Heart left ventricle (tissue), 16 donors: ENCODE measurements around the gene HOXC10. TPM values are rescaled to one million over a fixed set of nuclear protein-coding genes. Genes with fewer than 3 reads are reported as not detected.

Source experiments
- ATAC-seq, 4 donors: fragments of 200-7000 bp; cut with Tn5 transposase; one replicate each; pipeline ENCODE4 v1.9.1; 2020 to 2022; ENCODE audit warnings: moderate library complexity in 4 of 4, mild to moderate bottlenecking in 3 of 4, moderate number of reproducible peaks in 1 of 4
- DNase-seq, 5 donors: peaks; one replicate each; pipeline ENCODE4 v3.0.0-alpha.2; 2020
- H3K27ac ChIP-seq, 12 donors: fragments of 200-600 bp; sonication (generic) in 4 of 12; one replicate each; pipeline versions ENCODE4 v1.5.0 to v1.8.0; 2016 to 2022; ENCODE audit warnings: mild to moderate bottlenecking in 2 of 12
- H3K27me3 ChIP-seq, 9 donors: fragments of 200-600 bp; sonication (generic) in 2 of 9; one replicate each; pipeline versions ENCODE4 v1.5.1 to v1.8.0; 2016 to 2022; ENCODE audit warnings: mild to moderate bottlenecking in 3 of 9
- H3K36me3 ChIP-seq, 9 donors: fragments of 200-600 bp; sonication (generic) in 2 of 9; one replicate each; pipeline versions ENCODE4 v1.5.0 to v1.8.0; 2018 to 2022; ENCODE audit warnings: mild to moderate bottlenecking in 2 of 9
- H3K4me1 ChIP-seq, 12 donors: fragments of 200-600 bp; sonication (generic) in 4 of 12; one replicate each; pipeline versions ENCODE4 v1.5.0 to v1.8.0; 2016 to 2022; ENCODE audit warnings: mild to moderate bottlenecking in 3 of 12
- H3K4me3 ChIP-seq, 12 donors: fragments of 200-600 bp; sonication (generic) in 4 of 12; one replicate each; pipeline versions ENCODE4 v1.5.0 to v1.8.0; 2017 to 2022; ENCODE audit warnings: mild to moderate bottlenecking in 9 of 12, moderate library complexity in 4 of 12
- H3K9me3 ChIP-seq, 12 donors: fragments of 200-600 bp; sonication (generic) in 4 of 12; one replicate each; pipeline versions ENCODE4 v1.5.0 to v1.8.0; 2016 to 2022; ENCODE audit warnings: mild to moderate bottlenecking in 1 of 12
- POLR2A ChIP-seq, 2 donors: fragments of 450-650 bp; IDR thresholded peaks; one replicate each; pipeline ENCODE4 v1.6.1; 2017; ENCODE audit warnings: antibody characterized with exemption in 2 of 2, mild to moderate bottlenecking in 2 of 2, moderate library complexity in 2 of 2
- whole genome bisulfite sequencing, 4 donors: extraction: QIAGEN DNeasy Blood & Tissue Kit in 2 of 4; methylation state at CpG; one replicate each; pipeline versions ENCODE4 v1.1.5 to v1.1.7; 2013 to 2018; 5-methylcytosine and 5-hydroxymethylcytosine counted together
- intact Hi-C, 10 donors: fragments of 100-400 bp; cut with DNase I; formaldehyde crosslinking; loops; one replicate each; pipeline versions ENCODE4 v1.11.1 to v1.14.2; 2022
- polyA plus RNA-seq, 2 donors: library from polyadenylated mRNA; stranded (reverse); fragments of 200-250 nt; gene quantifications; one replicate each; pipeline ENCODE4 v1.2.3, GENCODE V29; 2013
- total RNA-seq, 9 donors: library from RNA; depleted of rRNA in 2 of 9; stranded (reverse); fragments of >200 nt in 2 of 9; fragmentation: NEBNext Ultra II Directional in 3 of 9; extraction: Animal tissue kit (Norgen Biotek cat#: 25700) in 3 of 9; gene quantifications; one replicate each; pipeline versions ENCODE4 v1.1.0 to v1.2.4, GENCODE V29; 2016 to 2023
- TF ChIP-seq, protein P1 (sequence below), 12 donors: fragments of 200-600 bp; sonication (generic) in 4 of 12; IDR thresholded peaks; one replicate each; pipeline versions ENCODE4 v1.5.0 to v1.8.0; 2018 to 2022; ENCODE audit warnings: antibody characterized with exemption in 12 of 12, mild to moderate bottlenecking in 5 of 12
- donor health status: ischemic (EF 13 %, LVEDD 7.1; RV severe dilation, severe dysfunction).
- donor health status: healthy with polysubstance abuse.
- donor health status: DM: no; HTN: yes; CAD: no.
- donor health status: DM: no; HTN: no; CAD: no.
- donor health status: ischemic (EF 25% LVEDD 6.9; RV normal size, moderate dysfunction).
- donor health status: ischemic (EF 25% LVEDD 5.7; RV mildly dilated, moderate dysfunction).
- donor health status: healthy.
- donor health status: DM: yes; HTN: yes; CAD: no.
- donor health status: ischemic (EF 35%, LVEDD 5.7; RV mildly dilated, moderate dysfunction).
- donor health status: nonischemic (EF 11% LVEDD 7.7; RV severe dilation, severe dysfunction).
- donor health status: DM: yes; HTN: yes; CAD: no.
- donor health status: PGD.
- donor health status: ischemic (EF 29% LVEDD 5.4; RV normal size, mild dysfunction).
- donor health status: nonischemic (EF 23%, LVEDD 6.1; RV moderate dilation, normal function).

HOXC10 gene
- total and polyA plus RNA-seq, 11 donors, result not detected

DNA sequence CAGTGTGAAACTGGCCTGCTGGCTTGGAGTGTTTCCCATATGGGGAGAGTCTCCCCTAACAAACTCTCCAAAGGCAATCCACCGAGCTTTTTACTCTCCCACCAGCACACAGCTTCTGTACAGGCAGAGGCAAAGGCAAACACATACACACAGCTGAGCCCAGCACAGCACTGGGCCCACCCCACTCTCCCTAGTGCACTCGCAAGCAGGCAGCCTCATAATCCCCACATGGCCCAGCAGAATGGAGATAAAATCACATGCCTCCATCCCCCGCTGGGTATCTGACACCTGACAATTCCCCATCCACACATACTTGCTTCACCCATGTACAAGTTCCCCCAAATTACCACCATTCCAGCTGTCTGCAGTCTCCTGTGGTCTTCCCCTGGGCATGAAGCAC, 26.8 kb upstream of the HOXC10 start:
- no peak overlapping the region for H3K27ac ChIP-seq
- no peak for DNase-seq
- H3K4me1 ChIP-seq, result peaks cover 0 to 17% (median 0%) of the 10 kb centered on the region in 12 donors
- H3K9me3 ChIP-seq, result no peaks in the 10 kb centered on the region
- ATAC-seq, result no peak
- WGBS, 4 donors, result 12 to 18% (median 16%) methylated on average over 3 of the region's 3 CpGs
- no peaks in the 10 kb centered on the region for H3K36me3 ChIP-seq
- H3K4me3 ChIP-seq, result no peak overlapping the region
- H3K27me3 ChIP-seq, result peaks cover 77 to 100% (median 100%) of the 10 kb centered on the region in 9 donors
- intact Hi-C loops, result no loop called here
- TF ChIP-seq, protein P1, sequence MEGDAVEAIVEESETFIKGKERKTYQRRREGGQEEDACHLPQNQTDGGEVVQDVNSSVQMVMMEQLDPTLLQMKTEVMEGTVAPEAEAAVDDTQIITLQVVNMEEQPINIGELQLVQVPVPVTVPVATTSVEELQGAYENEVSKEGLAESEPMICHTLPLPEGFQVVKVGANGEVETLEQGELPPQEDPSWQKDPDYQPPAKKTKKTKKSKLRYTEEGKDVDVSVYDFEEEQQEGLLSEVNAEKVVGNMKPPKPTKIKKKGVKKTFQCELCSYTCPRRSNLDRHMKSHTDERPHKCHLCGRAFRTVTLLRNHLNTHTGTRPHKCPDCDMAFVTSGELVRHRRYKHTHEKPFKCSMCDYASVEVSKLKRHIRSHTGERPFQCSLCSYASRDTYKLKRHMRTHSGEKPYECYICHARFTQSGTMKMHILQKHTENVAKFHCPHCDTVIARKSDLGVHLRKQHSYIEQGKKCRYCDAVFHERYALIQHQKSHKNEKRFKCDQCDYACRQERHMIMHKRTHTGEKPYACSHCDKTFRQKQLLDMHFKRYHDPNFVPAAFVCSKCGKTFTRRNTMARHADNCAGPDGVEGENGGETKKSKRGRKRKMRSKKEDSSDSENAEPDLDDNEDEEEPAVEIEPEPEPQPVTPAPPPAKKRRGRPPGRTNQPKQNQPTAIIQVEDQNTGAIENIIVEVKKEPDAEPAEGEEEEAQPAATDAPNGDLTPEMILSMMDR (IDR thresholded peaks at IDR 0.05), result no peak
- no peak for TF ChIP-seq POLR2A (IDR thresholded peaks at IDR 0.05)

- no peak for TF ChIP-seq POLR2A (IDR thresholded peaks at IDR 0.05)
- TF ChIP-seq, protein P1 (IDR thresholded peaks at IDR 0.05), result no peak
- H3K36me3 ChIP-seq, result no peaks in the 10 kb centered on the region
- ATAC-seq (no peak), DNase-seq (no peak)
- peaks cover 76 to 100% (median 100%) of the 10 kb centered on the region in 9 donors for H3K27me3 ChIP-seq
- H3K4me1 ChIP-seq, result peaks cover 0 to 25% (median 0%) of the 10 kb centered on the region in 12 donors
- H3K4me3 ChIP-seq, result no peak overlapping the region
- WGBS, 4 donors, result 3 to 15% (median 9%) methylated on average over 4 of the region's 4 CpGs
- no peak overlapping the region for H3K27ac ChIP-seq
- no peaks in the 10 kb centered on the region for H3K9me3 ChIP-seq
- intact Hi-C loops, result no loop called here
Measured at GRCh38 chr12:53959314-53959713, 25.6 kb upstream of the HOXC10 start.

DNA sequence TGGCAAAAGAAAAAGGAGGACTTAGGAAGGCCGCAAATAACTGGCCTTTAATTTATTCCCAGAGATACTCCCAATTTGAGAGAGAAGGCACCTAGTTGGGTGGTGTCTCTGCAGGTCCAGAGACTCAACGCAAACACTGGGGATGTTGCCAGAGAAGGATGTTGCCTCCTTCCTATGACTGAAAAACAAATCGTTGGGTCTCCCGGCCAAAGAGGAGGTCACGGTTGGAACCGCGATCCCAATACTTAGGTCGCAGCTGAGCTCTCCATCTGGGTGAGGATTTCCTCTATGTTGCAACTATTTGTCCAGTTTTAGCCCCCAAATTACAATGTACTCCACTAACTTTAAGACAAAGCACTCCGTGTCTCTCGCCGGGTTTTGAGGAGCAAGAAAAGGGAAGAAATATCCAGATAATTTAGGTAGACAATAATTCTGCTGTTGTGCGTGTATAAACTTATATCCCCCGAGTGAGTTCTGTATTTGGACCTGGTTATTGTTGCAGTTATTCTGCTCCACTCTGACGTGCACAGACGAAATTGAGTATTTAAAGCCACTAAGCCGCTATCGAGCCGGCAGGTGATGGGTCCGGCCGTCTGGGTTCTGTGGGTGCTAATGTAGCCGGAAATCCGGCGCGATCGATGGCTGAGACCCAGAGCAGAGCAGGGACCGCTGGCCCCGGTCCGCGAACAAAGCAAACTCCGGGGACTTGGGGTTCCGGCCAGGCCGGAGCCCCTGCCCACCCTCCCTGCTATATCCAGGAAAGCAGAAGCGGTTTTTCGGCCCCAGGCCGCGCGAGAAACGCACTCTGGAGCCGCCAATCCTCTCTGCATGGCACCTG, 24.5 kb upstream of the HOXC10 start:
- H3K27ac ChIP-seq, result no peak overlapping the region
- H3K27me3 ChIP-seq, result peaks cover 75 to 100% (median 100%) of the 10 kb centered on the region in 9 donors
- peaks cover 0 to 20% (median 0%) of the 10 kb centered on the region in 12 donors for H3K4me1 ChIP-seq
- WGBS, 4 donors, result 8 to 11% (median 10%) methylated on average over 22 to 39 of the region's 39 CpGs
- H3K4me3 ChIP-seq, result no peak overlapping the region
- ATAC-seq, result no peak
- TF ChIP-seq, protein P1 (IDR thresholded peaks at IDR 0.05), result no peak
- TF ChIP-seq POLR2A (IDR thresholded peaks at IDR 0.05), result no peak
- no peaks in the 10 kb centered on the region for H3K36me3 ChIP-seq
- no peak for DNase-seq
- intact Hi-C loops, result no loop called here
- no peaks in the 10 kb centered on the region for H3K9me3 ChIP-seq

DNA sequence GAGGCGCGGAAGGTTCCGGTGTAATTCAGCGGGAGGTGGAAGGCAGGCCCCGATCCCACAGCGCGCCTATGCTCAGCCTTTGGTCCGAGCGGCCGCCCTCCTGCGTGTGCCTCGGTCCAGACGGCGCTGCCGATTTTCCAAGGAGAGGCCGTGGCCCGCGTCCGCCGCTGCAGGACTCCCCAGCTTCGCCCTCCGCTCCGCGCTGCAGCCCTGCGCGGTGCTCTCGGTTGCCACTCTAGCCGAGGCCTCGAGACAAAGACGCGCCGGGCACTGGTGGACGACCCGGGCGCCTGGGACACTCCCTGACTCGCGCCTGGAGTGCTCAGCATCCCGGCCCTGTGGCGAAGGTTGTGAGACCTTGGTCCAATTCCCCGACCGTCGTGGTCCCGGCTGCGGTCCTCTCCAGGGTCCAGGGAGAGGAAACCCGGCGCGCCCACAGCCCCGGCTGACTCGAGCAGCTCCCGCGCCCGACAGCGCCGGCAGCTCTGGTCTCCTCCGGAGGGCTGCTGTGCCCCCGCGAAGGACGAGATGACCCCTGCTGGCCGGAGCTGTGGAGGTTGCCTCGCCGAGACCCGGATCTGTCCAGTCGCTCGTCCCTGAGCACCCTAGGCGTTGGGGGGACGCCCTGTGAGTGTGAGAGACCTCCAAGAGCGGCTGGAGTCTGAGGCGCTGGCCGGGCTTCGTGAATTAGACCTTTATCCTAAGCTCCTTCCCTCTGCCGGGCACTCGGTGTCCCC, 23.8 kb upstream of the HOXC10 start:
- peaks cover 0 to 25% (median 2%) of the 10 kb centered on the region in 12 donors for H3K4me1 ChIP-seq
- H3K9me3 ChIP-seq, result no peaks in the 10 kb centered on the region
- DNase-seq (no peak), ATAC-seq (no peak)
- H3K36me3 ChIP-seq, result no peaks in the 10 kb centered on the region
- TF ChIP-seq, protein P1 (IDR thresholded peaks at IDR 0.05), result no peak
- TF ChIP-seq POLR2A (IDR thresholded peaks at IDR 0.05), result no peak
- peaks cover 80 to 100% (median 100%) of the 10 kb centered on the region in 9 donors for H3K27me3 ChIP-seq
- no peak overlapping the region for H3K27ac ChIP-seq
- H3K4me3 ChIP-seq, result no peak overlapping the region
- WGBS, 4 donors, result 1 to 2% (median 1%) methylated on average over 17 to 72 of the region's 72 CpGs
- intact Hi-C loops, result no loop called here
